NCI-H1417 treated with DMSO at 0.1 percent for 48 hours (cell line): Measurements from ENCODE around the gene COL4A2.

Experiments
- DNase-seq: peaks from one replicate; lab custom pipeline; 2025; lab: John Stamatoyannopoulos, UW

The COL4A2 gene

DNA sequence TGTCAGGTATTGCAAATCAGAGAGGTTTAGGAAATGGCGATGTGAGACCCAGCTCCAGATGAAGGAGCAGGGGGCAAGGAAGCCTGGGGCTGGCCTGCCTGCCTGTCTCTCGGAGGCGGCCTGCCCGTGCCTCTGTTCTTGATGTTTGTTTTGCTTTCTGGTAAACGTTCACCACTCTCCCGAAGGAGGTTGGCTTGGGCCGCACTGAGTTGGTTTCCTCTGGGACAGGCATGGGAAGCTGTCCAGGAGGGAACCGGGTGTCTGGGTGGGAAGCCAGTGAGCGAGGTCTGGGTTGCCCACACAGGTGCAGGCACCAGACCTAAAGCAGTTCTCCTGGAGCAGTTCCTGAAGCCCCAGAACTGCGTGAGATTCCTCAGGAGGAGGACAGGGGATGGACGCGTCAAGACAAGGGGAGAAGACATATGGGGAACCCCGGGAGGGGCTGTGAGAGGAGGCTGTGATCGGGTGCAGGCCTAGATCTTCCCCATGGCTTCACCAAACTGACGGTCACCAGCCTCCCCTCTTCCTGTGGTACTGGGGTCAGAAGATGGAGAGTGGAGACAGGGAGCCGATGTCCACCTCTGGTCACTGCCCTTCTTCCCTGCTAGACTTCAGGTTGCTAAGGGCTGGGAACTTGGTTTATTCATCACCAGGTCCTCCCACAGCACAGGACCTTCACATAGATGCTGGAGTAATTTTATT, 15.2 kb downstream of the COL4A2 start:
- no peak for DNase-seq

DNA sequence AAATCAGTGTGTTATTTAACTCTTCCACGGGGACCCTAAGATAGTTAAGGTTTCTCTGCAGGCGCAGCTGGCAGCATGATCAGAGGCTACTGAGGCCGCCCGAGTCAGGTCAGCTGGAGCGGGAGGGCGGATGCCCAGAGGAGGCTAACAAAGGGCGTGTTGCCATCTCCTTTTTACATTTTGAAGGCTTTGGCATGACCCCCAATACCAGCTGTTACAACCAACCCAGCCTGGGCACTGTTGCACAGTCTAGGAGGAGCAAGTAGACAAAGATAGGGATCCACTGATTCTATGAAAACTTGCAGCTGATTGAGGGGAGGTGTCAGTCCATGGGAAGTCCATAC, 15.7 kb downstream of the COL4A2 start:
- DNase-seq = no peak

DNA sequence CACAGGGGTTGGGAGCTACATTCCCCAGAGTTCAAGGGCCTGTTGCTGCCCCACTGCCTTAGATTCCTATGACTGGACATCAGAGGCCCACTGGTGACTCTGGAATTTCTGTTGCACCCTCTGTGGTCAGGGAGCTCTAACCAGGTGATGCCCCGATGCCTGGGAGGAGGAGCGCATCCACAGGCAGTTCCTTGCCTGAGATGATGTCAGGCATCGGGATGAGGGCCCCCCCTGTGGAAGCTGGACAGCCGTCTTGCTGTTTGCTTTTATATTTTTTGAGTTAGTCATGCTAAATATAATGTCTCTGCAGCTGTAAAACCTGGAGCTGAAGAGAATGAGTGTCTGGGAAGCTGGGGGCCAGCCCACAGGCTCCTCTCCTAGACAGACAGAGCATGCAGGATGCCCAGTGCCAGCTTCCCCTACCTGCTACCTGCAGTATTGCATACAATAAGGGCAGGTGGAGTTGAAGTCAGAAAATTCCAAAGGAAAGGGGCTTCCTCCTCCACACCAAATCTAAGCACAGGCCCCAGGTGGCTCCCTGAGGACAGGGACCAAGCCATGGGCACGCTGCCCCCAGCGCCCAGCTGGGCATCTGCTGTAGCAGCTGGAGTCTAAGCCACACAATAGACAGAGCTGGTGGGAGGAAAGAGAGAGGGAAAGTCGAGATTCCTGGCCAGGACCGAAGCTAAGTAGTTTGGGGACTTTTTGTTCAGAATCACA, 16.2 kb downstream of the COL4A2 start:
- DNase-seq = no peak

DNA sequence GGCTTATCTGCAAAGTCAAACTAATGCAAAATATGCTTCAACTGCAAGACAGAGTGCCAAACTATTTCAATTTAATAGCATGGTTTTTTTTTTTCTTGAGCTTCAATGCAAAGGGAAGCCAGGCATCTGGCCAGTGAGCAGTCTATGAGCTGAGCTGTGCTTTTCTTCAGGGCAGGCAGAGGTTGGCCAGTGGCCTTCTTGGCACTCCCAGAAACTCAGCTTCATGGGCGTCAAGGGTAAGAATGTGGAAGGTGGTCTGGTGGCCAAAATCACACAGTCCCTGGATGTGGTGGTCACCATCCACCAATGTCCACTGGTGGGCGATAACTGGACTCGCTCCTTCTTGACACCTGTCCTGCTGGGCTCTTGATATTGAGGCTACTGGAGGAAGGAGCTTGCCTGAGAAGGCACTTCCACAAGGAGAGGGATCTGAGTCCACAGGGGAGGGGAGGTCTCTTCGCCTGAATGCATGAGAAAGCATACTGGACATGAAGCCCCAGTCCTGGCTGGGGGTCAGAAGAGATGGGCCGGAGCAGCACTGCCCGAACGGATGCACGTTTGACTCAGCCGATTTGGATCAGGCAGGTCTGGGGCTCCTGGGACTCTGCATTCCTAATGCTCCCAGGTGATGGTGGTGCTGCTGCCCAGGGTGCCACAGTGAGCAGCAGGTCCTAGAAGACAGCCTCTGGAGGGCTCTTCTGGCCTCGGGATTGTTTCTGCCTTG, 17.1 kb downstream of the COL4A2 start:
- DNase-seq = no peak

DNA sequence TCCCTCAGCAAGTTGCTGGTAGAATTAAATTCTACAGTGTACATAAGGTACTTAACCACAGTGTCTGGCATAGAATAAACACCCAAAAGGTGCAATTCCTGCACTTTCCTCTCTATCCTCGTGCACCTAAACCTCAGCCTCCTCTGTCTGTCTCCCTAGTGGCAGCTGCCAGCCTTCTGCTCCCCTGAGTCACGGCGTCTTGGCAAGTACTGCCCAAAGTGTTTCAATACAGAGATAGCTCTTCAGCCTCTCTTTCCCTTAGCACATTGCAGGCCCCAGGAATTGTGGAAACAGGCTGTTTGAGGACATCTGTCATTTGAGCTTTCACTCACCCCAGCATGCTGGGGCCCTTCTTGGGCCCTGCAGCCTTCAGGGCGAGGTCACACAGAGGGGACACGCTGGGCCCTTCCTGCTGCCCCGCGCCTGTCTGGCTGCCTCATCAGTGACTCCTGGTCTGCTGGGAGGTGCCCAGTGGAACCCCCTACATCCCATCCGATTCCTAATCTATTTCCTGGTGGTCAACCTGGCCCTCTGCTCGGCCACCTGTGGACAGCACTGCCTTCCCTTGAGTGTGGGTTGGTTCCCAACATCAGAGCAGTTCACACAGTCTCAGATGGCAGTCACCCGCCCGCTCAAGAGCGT, 19.3 kb downstream of the COL4A2 start:
- DNase-seq = no peak

DNA sequence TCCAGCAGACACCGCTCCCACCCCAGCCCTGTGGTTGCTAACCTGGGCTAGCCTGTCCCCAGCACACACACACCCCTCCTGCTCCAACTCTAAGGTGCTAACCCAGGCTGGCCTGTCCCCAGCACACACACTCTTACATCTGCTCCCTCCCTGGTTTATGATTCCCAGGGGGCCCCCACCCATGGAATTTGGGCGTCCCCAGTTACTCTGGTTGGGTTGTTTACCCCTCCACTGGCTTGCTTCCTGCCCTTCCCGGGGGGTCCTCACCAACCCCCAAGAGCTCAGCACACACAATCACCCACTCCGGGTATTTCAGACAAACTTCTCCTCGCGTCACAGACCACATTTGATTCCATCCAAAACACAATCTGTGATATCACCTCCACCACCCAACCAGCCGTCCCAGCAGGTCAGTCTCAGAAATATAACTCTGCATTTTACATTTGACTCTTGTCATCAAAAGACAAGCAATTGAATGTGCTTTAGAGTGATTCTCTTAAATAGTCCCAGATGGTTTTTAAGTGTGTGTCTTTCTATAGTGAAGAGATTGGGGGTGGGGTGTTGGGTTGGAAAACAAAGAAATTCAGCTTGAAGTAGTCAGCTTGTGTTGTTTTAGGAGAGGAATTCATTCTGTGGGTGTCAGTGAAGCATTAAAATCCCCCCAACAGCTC, 20.1 kb downstream of the COL4A2 start:
- DNase-seq = no peak

DNA sequence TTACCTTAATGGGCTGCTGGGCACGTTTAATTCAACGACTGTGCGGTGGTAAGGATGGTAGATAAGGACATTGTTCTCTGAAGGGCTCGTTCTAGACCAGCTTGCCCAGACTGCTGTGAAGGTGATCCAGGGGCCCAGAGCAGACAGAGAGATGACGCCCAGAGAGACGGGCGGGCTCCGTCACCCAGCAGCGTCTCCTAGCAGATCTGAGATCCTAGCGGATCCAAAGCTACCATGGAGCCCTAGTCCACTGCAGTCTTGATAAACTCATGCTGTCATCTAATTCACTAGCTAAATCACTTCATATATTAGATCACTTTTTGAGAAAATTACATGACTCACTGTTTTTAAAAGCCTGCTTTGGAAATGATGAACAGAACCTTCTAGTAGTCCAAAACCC, 21.5 kb downstream of the COL4A2 start:
- DNase-seq = no peak

DNA sequence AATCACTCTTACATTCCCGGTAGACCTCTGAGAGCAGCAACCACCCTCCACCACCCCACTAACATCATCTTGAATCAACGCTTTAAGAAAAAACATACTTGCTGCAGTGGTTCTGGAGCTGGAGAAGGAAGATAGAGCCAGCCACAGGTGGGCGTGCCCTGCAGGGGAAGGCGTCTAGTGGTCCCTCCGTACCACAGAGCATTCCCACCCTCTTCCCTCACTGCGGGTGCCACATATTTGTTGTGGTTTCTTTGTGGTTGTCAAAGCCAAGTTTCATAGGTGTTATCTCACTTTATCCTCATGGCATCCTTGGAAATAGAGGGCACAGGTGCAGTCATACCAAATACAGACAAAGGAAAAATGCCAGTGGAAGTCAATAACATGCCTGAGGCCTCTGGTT, 22.2 kb downstream of the COL4A2 start:
- no peak for DNase-seq

DNA sequence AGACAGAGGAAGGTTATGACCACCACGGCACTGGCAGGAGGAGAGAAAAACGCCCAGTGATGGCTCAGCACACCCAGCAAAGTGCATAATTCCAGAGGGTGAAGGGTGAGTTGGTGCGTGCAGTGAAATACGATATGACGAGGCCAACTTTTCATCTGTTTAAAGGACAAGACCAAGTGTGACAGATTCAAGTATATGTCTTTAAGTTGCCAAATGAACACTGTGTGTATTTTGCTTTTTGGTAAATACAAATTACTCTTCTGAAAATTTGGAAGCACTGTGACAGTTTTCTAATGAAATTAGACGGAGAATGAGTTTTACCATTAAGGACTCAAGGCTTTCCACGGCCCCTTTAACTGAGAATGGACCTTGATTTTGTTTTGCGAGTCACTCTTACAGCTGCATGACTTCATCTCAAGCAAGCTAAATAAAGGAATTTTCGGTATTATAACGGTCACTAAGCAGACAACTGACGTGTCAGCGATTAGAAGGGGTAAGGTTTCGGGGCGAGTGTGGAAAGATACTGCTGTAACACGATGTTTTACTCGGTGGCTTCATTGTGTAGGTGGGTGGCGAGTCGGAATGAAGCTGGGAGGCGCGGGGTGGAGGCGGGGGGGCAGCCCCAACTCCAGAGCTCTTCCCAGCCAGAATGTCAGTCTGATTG, 22.8 kb downstream of the COL4A2 start:
- no peak for DNase-seq

DNA sequence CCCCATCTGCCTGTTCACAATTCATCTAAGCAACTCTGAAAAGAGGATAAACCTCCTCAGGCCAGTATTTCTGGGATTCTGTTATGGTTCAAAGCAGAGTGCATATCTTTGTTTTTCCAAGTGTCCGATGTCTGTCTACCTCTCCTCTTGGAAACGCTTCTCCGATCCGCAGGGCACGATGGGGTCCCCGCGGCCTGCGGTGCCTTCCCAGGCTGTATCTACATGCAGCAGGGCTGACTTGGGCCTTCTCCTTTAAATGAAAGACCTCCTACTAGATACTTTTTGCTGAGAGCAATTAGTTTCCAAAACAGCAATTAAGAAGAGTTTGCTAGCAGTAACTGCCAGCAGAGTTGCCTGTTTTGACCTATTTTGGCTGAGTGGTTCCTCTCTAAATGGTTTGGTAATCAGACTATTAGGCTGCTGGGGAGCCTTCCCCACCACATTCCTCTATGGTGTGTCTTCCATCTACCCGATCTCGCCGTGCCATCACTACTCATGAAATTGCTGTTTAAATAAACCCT, 23.5 kb downstream of the COL4A2 start:
- DNase-seq = no peak

DNA sequence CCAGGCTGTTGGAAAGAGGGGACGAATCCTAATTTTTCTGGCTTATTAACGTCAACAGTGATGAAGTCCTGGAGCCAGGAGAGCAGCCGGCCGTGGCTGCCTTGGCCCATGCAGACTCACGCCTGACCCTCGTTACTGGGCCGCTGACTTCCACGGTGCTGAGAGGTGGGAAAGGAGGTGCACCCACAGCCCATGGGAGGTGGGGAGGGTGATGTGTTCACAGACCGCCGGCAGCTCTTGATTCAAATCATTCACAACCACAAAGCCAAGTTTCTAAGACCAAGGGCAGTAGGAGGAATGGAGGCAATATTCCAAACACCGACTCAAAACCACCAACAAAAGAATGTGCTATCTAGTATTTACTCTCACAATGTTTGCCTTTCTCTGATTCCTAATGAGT, 24.3 kb downstream of the COL4A2 start:
- DNase-seq = no peak

DNA sequence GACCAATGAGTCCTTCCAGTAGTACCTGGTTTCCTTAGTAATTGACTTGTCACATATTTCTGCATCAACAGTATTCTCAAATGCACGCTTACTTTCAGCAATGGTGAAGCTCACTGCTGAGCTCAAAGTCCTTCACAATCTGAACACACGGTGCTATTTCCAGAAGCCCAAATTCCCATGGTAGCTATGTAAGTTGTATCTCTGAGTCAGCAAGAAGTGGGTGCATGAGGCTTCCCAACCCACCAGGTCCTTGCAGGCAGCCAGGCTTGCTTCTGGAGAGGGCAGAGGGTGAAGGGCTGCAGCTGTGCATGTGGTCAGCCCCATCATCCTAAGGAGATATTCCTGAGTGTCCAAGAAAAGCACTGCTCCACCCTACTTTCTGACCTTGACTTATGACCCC, 25.7 kb downstream of the COL4A2 start:
- DNase-seq = no peak

DNA sequence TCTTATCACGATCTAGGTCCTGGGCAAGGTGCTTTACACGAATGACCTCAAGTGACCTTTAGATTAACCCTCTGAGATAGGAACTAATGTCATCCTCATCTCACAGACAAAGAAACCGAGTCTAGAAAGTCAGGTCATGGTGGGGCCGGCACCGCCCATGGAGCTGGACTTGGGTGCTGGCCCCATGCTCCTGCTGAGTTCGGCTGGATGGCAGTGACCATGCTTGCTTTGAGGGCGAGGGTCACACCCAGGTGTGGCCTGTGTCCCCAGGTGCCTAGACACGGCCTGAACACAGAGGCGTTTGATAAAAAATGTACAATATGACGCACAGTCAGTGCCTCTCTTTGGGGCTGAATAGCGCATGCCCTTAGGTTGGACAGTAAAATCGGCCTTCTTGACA, 26.8 kb downstream of the COL4A2 start:
- DNase-seq = no peak

DNA sequence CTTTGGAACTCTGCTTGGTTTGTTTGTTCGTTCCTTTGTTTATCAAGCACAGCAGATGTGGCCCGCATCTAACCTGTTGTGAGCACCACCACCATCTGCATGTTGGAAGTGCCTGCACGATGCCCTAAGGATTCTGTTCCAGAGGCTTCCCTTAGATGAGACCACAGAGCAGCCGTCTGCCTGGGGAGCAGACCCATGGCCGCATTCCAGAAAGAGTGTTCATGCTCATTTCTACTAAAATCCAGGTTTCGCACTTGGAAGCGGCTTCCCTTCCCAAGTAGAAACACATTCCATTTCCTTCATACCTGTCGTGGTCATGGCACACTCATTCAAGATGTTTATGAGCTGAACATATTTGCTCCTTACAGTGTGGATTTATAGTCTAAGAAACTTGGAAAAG, 27.2 kb downstream of the COL4A2 start:
- no peak for DNase-seq

DNA sequence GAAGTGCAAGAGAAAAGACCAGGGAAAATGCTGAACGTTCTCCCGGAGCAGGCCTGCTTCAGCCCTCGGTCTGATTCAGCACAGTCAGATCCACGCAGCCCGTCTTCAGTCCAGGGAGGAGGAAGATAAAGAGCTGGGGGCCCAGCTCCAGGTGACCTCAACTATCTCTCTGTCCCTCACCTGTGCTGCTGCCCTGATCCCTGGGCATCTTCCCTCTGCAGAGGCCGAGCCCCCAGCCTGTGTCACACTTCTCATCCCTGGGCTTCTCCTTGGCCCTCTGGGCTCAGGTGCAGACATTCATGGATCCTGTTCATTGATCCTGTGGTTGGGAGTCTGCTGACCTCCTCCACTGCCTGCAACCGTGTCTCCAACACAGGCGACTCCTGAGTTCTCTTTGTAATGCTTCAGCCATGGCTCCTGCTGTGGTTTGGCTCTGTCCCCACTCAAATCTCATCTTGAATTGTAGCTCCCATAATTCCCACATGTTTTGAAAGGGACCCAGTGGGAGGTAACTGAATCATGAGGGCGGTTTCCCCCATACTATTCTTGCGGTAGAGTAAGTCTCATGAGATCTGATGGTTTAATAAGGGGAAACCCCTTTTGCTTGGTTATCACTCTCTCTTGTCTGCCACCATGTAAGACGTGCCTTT, 27.9 kb downstream of the COL4A2 start:
- no peak for DNase-seq

DNA sequence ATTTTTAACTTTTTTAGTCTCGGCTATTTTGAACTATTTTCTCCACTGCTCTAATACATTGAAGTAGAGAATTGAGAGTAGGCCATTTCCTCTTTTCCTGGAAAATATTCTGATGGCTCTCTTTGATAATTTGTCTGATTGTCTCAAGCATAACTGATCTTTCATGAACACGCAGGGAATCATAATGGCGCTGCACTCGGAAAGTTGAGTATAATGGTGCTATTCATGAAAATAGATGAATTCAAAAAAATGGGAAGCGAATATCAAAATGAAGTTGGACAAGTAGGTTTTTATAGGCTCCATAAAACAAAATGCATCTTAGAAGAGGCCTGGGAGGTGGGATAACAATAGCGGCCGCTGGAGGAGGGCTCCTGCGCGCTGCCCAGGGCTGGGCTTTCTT, 29.0 kb downstream of the COL4A2 start:
- DNase-seq = no peak

DNA sequence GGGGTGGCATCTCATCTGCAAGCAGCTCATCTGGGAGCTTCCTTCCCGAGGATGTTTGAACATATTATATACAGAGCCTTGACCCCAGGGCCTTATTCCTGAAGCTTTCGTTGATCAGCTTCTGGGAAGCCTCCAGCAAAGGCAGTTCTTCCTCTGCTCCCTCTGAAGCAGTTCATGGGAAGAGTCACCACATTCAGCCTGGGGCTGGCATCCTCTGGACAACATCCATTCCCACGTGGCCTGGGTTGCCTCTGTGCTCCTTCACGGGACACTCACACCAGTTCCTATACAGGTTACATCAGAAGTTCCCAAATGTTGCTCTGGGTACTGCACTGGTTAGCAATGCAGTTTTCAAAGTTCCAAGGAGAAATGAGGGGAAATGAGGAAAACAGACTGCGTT, 29.6 kb downstream of the COL4A2 start:
- no peak for DNase-seq

DNA sequence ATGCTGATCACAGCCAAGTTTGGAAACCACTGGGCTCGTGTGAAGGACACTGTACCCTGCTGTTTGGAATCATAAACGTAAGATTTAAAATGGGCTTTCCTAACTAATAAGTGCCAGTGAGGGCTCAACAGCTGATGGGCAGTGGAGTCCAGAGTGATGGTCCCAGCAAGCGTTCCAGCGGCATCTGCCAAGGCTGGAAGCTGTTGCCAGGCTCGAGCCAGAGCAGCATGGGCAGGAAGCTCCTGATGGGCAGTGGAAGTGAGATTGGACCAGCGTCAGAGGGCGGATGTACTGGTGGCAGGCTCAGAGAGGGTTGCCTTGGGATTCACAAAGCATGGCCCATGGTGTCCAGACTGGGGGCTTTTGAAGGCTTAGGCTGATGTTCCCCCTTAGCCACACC, 30.2 kb downstream of the COL4A2 start:
- DNase-seq = no peak

DNA sequence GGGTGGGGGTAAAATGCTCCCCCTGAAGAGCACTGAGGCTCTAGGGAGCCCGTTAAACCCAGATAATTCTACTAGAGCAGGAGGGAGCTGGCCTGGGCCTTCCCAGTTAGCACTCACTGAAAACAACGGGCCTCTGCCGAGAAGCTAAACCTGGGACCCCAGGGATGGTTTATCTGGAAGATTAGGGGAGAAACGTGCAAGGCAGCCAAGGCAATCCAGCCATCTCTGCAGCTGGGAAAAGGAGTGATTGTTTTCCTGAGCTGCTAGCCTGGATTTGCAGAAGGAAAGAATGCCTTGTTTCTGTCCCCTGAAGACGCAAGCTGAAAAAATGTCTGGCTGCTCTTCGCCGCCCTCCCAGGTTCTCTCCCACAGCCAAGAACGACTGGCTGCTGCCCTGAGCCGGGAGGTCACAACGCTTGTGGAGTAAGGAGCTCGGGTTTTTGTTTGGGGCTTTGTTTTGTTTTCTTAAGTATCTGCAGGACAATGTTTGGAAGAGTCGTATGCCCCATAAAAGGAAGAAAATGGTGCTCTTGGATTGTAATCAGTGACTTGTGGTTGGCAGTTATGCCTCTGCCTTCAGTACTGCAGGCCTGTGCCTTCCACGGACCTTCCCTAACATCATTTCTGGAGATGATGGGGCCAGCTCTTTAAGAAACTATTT, 31.5 kb downstream of the COL4A2 start:
- DNase-seq = no peak

DNA sequence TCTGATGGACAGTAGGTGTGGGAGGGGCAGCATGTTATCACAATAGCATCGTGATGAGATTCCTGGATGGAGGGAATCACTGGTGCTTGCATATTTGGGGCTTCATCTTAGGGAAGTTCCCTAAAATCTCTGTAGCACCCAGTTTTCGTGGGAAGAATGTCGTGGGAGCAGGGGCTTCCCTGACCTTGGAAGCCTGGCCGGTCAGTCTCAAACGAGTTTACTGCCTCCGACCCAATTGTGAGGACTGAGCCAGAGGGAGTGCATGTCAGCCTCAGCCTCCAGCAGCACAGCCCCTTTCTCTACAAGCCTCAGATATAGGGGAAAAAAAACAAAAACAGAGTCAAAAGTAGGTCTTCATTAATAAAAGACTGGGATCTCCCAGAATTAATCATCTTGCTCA, 32.2 kb downstream of the COL4A2 start:
- no peak for DNase-seq
